ENCODE data around the gene PSAP.

GRCh38 chr10:71893258-71893815 lies 42.3 kb upstream of the PSAP start:
- no peak for TF ChIP-seq CTCF (IDR thresholded peaks at IDR 0.05)
- no peak for TF ChIP-seq POLR2AphosphoS5 (IDR thresholded peaks at IDR 0.05)

Data from prostate gland (tissue), 2 donors.